Effector memory CD4-positive, alpha-beta T cell (primary cell): ENCODE measurements around the gene ZNF787.

ENCODE experiments used
- DNase-seq, 3 donors: peaks; one replicate each; pipeline ENCODE4 v3.0.0-alpha.2; 2020
- H3K27ac ChIP-seq: 2 replicates; pipeline ENCODE4 v1.7.0; 2013; ENCODE audit warnings: mild to moderate bottlenecking, low read length, moderate library complexity; ENCODE audit not compliant: insufficient read depth, poor library complexity, severe bottlenecking
- H3K27me3 ChIP-seq: replicated peaks from 2 replicates; pipeline ENCODE4 v1.7.0; 2013; ENCODE audit warnings: mild to moderate bottlenecking, low read length; ENCODE audit not compliant: insufficient read depth, control insufficient read depth, poor library complexity, severe bottlenecking
- H3K36me3 ChIP-seq: 2 replicates; pipeline ENCODE4 v1.7.0; 2013; ENCODE audit warnings: mild to moderate bottlenecking, low read length, moderate library complexity; ENCODE audit not compliant: control insufficient read depth, insufficient read depth
- H3K4me1 ChIP-seq: 2 replicates; pipeline ENCODE4 v1.7.0; 2013; ENCODE audit warnings: low read length, mild to moderate bottlenecking; ENCODE audit not compliant: control insufficient read depth, insufficient read depth, poor library complexity, severe bottlenecking
- H3K4me3 ChIP-seq: 2 replicates; pipeline ENCODE4 v1.7.0; 2013; ENCODE audit warnings: low read length, low read depth, mild to moderate bottlenecking; ENCODE audit not compliant: insufficient read depth, poor library complexity, severe bottlenecking
- H3K9me3 ChIP-seq: 2 replicates; pipeline ENCODE4 v1.7.0; 2013; ENCODE audit warnings: mild to moderate bottlenecking, low read length, moderate library complexity; ENCODE audit not compliant: control insufficient read depth

ZNF787 gene

GRCh38 chr19:56145698-56146097 is 24.6 kb upstream of the ZNF787 start:
- Histone ChIP-seq H3K4me1 (peaks cover 6% of the 10 kb centered on the region), H3K4me3 (no peak overlapping the region), H3K27ac (no peak overlapping the region), H3K9me3 (no peaks in the 10 kb centered on the region), H3K27me3 (no peaks in the 10 kb centered on the region), H3K36me3 (peaks cover 10% of the 10 kb centered on the region)
- DNase-seq: no peak

GRCh38 chr19:56144831-56145230 is 23.7 kb upstream of the ZNF787 start:
- H3K27ac ChIP-seq: no peak overlapping the region
- no peak for DNase-seq
- H3K4me3 ChIP-seq: no peak overlapping the region
- no peaks in the 10 kb centered on the region for H3K27me3 ChIP-seq
- H3K9me3 ChIP-seq: no peaks in the 10 kb centered on the region
- peaks cover 10% of the 10 kb centered on the region for H3K36me3 ChIP-seq
- H3K4me1 ChIP-seq: peaks cover 12% of the 10 kb centered on the region

GRCh38 chr19:56144376-56144775 is 23.3 kb upstream of the ZNF787 start:
- H3K4me3 ChIP-seq: no peak overlapping the region
- H3K4me1 ChIP-seq: peaks cover 12% of the 10 kb centered on the region
- H3K27me3 ChIP-seq: no peaks in the 10 kb centered on the region
- peaks cover 10% of the 10 kb centered on the region for H3K36me3 ChIP-seq
- H3K27ac ChIP-seq: no peak overlapping the region
- no peaks in the 10 kb centered on the region for H3K9me3 ChIP-seq
- no peak for DNase-seq

GRCh38 chr19:56142897-56143434 is 21.9 kb upstream of the ZNF787 start:
- no peak overlapping the region for H3K27ac ChIP-seq
- peaks cover 12% of the 10 kb centered on the region for H3K4me1 ChIP-seq
- no peaks in the 10 kb centered on the region for H3K27me3 ChIP-seq
- no peak overlapping the region for H3K4me3 ChIP-seq
- no peaks in the 10 kb centered on the region for H3K9me3 ChIP-seq
- DNase-seq: no peak
- H3K36me3 ChIP-seq: peaks cover 7% of the 10 kb centered on the region

- peaks cover 3% of the 10 kb centered on the region for H3K36me3 ChIP-seq
- peak overlapping the region; percentile 50 for H3K4me3 ChIP-seq
- peaks cover 12% of the 10 kb centered on the region for H3K4me1 ChIP-seq
- no peak for DNase-seq
- no peaks in the 10 kb centered on the region for H3K9me3 ChIP-seq
- no peaks in the 10 kb centered on the region for H3K27me3 ChIP-seq
- no peak overlapping the region for H3K27ac ChIP-seq
These were observed 21.1 kb upstream of the ZNF787 start for GRCh38 chr19:56142087-56142787.

- no peaks in the 10 kb centered on the region for H3K36me3 ChIP-seq
- H3K9me3 ChIP-seq: no peaks in the 10 kb centered on the region
- H3K4me3 ChIP-seq: peak overlapping the region; percentile 56
- no peaks in the 10 kb centered on the region for H3K27me3 ChIP-seq
- DNase-seq: peak in 1 of 3 donors; percentile 20
- peak overlapping the region; percentile 82 for H3K27ac ChIP-seq
- peaks cover 12% of the 10 kb centered on the region for H3K4me1 ChIP-seq
These were observed 20.4 kb upstream of the ZNF787 start for GRCh38 chr19:56141417-56141993.

- Histone ChIP-seq H3K4me1 (peaks cover 12% of the 10 kb centered on the region), H3K36me3 (no peaks in the 10 kb centered on the region), H3K9me3 (no peaks in the 10 kb centered on the region), H3K27ac (peak within 1 kb of the TSS; percentile 82), H3K27me3 (no peaks in the 10 kb centered on the region), H3K4me3 (peak within 1 kb of the TSS; percentile 84)
- DNase-seq: peak; percentile 97 to 100 (median 99)
These were observed 19.7 kb upstream of the ZNF787 start, which contains the start of gene ZNF444 for GRCh38 chr19:56140583-56141416. Gene ZNF444, plus strand, starts transcription at chr19:56141287. Its CDS starts 5,625 bp downstream, at chr19:56146912.

DNA sequence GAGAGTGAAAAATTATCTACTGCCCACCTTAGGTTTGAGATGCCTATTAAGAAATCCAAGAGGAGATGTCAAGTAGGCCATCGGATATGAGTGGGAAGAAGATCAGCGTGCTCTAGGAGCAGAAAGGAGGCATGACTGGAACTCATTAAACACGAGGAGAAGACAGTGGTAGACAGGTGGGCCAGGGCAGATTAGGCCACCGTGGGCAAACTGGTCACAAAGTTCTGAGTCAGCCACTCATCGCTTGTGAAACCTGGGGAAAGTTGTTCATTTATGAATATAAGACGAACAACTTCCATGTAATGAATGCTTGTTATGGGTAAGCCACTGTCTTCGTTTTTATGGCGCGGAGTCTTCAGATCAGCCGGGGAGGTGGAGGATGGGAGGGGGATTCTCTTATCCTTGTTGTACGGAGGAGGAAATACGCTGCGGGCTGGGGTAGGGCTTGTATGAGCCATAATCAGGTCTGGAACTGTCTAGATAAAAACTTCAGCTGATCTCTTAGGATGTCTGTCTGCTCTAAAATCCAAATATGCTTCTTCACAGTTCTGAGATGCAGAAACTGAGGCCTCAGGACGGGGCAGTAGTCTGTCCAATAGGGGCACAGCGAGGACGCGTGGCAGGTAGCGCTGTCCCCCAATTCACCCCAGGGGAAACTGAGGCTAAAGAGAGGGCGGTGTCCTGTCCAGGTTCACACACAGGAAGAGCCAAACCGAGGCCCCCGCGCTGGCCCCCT is 18.9 kb upstream of the ZNF787 start:
- Histone ChIP-seq H3K27ac (peak overlapping the region; percentile 82), H3K4me1 (peaks cover 12% of the 10 kb centered on the region), H3K4me3 (peak overlapping the region; percentile 84), H3K27me3 (no peaks in the 10 kb centered on the region), H3K36me3 (no peaks in the 10 kb centered on the region), H3K9me3 (no peaks in the 10 kb centered on the region)
- no peak for DNase-seq

DNA sequence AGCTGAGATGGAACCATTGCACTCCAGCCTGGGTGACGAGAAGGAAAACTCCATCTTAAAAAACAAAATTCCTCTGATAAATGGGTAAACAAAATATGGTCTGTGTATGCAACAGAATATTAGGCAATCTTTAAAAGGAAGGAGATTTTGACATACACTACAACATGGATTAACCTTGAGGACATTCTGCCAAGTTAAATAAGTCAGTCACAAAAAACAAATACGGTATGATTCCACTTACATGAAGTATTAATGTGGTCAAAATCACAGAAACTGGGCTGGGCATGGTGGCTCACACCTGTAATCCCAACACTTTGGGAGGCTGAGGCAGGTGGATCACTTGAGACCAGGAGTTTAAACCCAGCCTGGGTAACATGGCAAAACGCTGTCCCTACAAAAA is 17.0 kb upstream of the ZNF787 start:
- H3K27ac ChIP-seq: no peak overlapping the region
- no peaks in the 10 kb centered on the region for H3K9me3 ChIP-seq
- no peak overlapping the region for H3K4me3 ChIP-seq
- no peaks in the 10 kb centered on the region for H3K27me3 ChIP-seq
- no peak for DNase-seq
- H3K4me1 ChIP-seq: peaks cover 12% of the 10 kb centered on the region
- no peaks in the 10 kb centered on the region for H3K36me3 ChIP-seq
